Stimulated activated CD8-positive, alpha-beta memory T cell treated with anti-CD3 and anti-CD28 coated beads, Interleukin-15, amount 100 ng/mL, for 24 hours (primary cell): Measurements from ENCODE around the gene SMIM27.
A peak's percentile ranks its signal among the peaks of the same experiment; 100 is the strongest.

ENCODE experiments used
- DNase-seq: peaks from one replicate; pipeline ENCODE4 v3.0.0-alpha.2; 2020; ENCODE audit warnings: low read depth

The SMIM27 gene

GRCh38 chr9:32558408-32558934, 6.3 kb downstream of the SMIM27 start:
- no peak for DNase-seq

GRCh38 chr9:32565967-32566366, 13.8 kb downstream of the SMIM27 start:
- no peak for DNase-seq

GRCh38 chr9:32566770-32567169, 14.6 kb downstream of the SMIM27 start:
- no peak for DNase-seq

- no peak for DNase-seq
Measured at GRCh38 chr9:32570262-32570661, 18.1 kb downstream of the SMIM27 start.

GRCh38 chr9:32571969-32572899, 20.1 kb downstream of the SMIM27 start:
- DNase-seq = peak; percentile 12

- peak; percentile 96 for DNase-seq
Measured at GRCh38 chr9:32572900-32573523, 20.9 kb downstream of the SMIM27 start, which contains the start of gene NDUFB6. Gene NDUFB6, minus strand, starts transcription at chr9:32573159. Its CDS starts 99 bp downstream, at chr9:32573060.

- DNase-seq = no peak
Measured at GRCh38 chr9:32573821-32574220, 21.7 kb downstream of the SMIM27 start.

- DNase-seq = no peak
Measured at GRCh38 chr9:32574858-32575257, 22.7 kb downstream of the SMIM27 start.

GRCh38 chr9:32577316-32577715, 25.2 kb downstream of the SMIM27 start:
- DNase-seq = no peak

GRCh38 chr9:32578976-32579375, 26.8 kb downstream of the SMIM27 start:
- DNase-seq = no peak

GRCh38 chr9:32579706-32580331, 27.7 kb downstream of the SMIM27 start:
- DNase-seq = peak; percentile 53

GRCh38 chr9:32580631-32581300, 28.6 kb downstream of the SMIM27 start:
- no peak for DNase-seq

GRCh38 chr9:32581512-32582143, 29.5 kb downstream of the SMIM27 start:
- no peak for DNase-seq

- DNase-seq = no peak
Measured at GRCh38 chr9:32584784-32585183, 32.7 kb downstream of the SMIM27 start.

- no peak for DNase-seq
Measured at GRCh38 chr9:32587901-32588300, 35.8 kb downstream of the SMIM27 start.

GRCh38 chr9:32589083-32589723, 37.1 kb downstream of the SMIM27 start:
- no peak for DNase-seq

- no peak for DNase-seq
Measured at GRCh38 chr9:32590476-32590875, 38.3 kb downstream of the SMIM27 start.

GRCh38 chr9:32590898-32591297, 38.8 kb downstream of the SMIM27 start:
- no peak for DNase-seq

- DNase-seq = no peak
Measured at GRCh38 chr9:32596096-32596865, 44.2 kb downstream of the SMIM27 start.

- DNase-seq = no peak
Measured at GRCh38 chr9:32596936-32597335, 44.8 kb downstream of the SMIM27 start.
